ENCODE results near the gene SRRM4.

Gene SRRM4

DNA sequence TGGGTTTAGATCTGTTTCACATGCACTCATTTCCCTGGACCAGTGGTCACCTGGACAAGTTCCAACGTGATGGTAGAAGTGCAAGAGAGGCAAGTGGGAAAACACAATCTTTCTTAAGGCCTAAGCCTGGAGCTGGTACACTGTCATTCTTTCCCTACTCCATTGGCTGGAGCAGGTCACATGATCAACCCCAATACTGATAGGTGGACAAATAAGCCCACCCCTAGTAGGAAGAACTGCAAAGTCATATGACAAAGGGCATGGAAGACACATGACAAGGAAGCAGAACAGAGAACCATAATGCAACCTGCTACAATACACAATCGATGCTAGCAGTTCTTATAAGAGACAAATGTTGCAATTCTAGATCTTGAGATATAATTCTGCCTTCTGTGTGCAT is 66.3 kb downstream of the SRRM4 start:
- TF ChIP-seq, protein P1, sequence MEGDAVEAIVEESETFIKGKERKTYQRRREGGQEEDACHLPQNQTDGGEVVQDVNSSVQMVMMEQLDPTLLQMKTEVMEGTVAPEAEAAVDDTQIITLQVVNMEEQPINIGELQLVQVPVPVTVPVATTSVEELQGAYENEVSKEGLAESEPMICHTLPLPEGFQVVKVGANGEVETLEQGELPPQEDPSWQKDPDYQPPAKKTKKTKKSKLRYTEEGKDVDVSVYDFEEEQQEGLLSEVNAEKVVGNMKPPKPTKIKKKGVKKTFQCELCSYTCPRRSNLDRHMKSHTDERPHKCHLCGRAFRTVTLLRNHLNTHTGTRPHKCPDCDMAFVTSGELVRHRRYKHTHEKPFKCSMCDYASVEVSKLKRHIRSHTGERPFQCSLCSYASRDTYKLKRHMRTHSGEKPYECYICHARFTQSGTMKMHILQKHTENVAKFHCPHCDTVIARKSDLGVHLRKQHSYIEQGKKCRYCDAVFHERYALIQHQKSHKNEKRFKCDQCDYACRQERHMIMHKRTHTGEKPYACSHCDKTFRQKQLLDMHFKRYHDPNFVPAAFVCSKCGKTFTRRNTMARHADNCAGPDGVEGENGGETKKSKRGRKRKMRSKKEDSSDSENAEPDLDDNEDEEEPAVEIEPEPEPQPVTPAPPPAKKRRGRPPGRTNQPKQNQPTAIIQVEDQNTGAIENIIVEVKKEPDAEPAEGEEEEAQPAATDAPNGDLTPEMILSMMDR (IDR thresholded peaks at IDR 0.05; ENCODE audit: low read depth, low read length), result no peak
- no peak for DNase-seq
- no peak overlapping the region for H3K27ac ChIP-seq
- H3K27me3 ChIP-seq (ENCODE audit: insufficient read depth, low read depth, severe bottlenecking), result no peaks in the 10 kb centered on the region
- no peak overlapping the region for H3K4me3 ChIP-seq (ENCODE audit: low read depth, low read length)
- peaks cover 64% of the 10 kb centered on the region for H3K36me3 ChIP-seq
- no peaks in the 10 kb centered on the region for H3K9me3 ChIP-seq (ENCODE audit: severe bottlenecking)

DNA sequence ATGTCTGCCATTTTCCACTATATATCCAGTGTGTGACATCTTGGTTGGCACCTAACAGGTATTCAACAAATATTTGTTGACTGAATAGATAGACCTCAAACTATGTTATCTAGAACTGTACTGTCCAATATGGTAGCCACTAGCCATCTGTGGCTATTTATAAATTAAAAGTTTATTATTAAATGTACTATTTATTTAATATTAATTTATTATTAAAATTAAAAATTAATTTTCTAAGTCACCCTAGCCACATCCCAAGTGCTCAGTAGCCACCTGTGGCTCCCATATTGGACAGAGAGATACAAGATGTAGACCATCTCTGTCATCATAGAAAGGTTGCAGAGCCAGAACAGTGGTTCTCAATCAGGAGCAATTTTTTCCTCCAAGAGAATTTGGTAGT is 69.3 kb downstream of the SRRM4 start:
- Histone ChIP-seq H3K27ac (no peak overlapping the region), H3K4me3 (ENCODE audit: low read depth, low read length) (no peak overlapping the region), H3K9me3 (ENCODE audit: severe bottlenecking) (no peaks in the 10 kb centered on the region), H3K36me3 (peaks cover 67% of the 10 kb centered on the region), H3K27me3 (ENCODE audit: insufficient read depth, low read depth, severe bottlenecking) (no peaks in the 10 kb centered on the region)
- DNase-seq, result no peak
- TF ChIP-seq, protein P1 (IDR thresholded peaks at IDR 0.05; ENCODE audit: low read depth, low read length), result no peak

DNA sequence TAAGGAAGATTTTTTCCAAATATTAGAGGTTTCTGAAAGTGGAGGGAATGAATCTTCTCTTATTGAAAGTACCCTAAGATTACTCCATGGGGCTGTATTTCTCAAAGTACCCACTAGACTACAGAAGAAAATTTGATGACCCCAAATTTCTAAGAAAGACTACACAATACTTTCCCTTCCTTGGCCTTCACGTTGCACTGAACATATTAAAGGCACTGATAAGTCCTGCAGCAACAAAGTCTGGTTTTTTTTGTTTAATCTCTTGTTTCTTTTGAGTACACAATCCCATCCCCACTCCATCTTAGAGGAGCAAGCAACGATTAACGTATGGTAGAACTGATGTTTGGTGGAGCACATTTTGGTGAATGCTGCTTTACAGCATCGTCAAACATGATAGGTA is 70.1 kb downstream of the SRRM4 start:
- H3K4me3 ChIP-seq (ENCODE audit: low read depth, low read length), result no peak overlapping the region
- no peaks in the 10 kb centered on the region for H3K27me3 ChIP-seq (ENCODE audit: insufficient read depth, low read depth, severe bottlenecking)
- no peak for DNase-seq
- TF ChIP-seq, protein P1 (IDR thresholded peaks at IDR 0.05; ENCODE audit: low read depth, low read length), result no peak
- no peaks in the 10 kb centered on the region for H3K9me3 ChIP-seq (ENCODE audit: severe bottlenecking)
- H3K27ac ChIP-seq, result no peak overlapping the region
- peaks cover 67% of the 10 kb centered on the region for H3K36me3 ChIP-seq

DNA sequence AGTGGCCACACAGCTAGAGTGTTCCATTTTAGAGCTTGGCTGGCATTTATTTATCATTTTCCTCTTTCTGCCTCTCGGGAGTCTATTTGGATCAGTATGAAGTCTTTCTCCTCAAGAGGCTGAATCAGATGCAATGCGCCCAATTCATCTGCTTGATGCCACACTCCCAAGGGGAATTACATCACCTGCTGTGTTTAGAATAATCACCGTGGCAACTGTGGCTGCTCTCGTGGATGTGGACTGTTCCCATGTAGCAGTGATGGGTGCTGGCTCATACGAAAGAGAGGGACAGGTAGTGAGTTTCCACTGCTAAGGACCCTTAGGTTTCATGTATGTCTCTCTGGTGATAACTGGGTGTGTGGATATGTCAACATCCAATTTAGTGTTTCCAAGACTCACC is 70.7 kb downstream of the SRRM4 start:
- Histone ChIP-seq H3K27me3 (ENCODE audit: insufficient read depth, low read depth, severe bottlenecking) (no peaks in the 10 kb centered on the region), H3K27ac (no peak overlapping the region), H3K36me3 (peaks cover 62% of the 10 kb centered on the region), H3K4me3 (ENCODE audit: low read depth, low read length) (no peak overlapping the region), H3K9me3 (ENCODE audit: severe bottlenecking) (no peaks in the 10 kb centered on the region)
- no peak for DNase-seq
- TF ChIP-seq, protein P1 (IDR thresholded peaks at IDR 0.05; ENCODE audit: low read depth, low read length), result no peak

DNA sequence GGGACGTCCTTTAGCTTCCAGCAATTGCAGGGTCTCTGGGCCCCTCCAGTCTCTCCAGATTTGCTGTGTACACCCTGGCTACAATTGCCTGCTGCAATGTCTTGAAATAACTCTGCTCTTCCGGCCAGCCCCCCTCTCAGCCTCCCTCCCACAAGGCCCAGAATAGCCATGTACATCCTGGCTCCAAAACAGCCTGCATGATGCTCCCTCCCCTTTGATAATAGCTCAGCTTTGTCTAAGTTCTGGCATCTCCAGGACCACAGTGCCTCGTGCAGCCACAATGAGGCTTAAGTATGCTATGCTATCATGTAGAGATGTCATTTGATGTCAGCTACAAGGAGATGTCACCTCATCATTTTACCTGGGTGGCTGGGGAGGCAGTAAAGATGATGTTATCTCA is 74.6 kb downstream of the SRRM4 start:
- Histone ChIP-seq H3K4me3 (ENCODE audit: low read depth, low read length) (no peak overlapping the region), H3K27me3 (ENCODE audit: insufficient read depth, low read depth, severe bottlenecking) (no peaks in the 10 kb centered on the region), H3K27ac (no peak overlapping the region), H3K9me3 (ENCODE audit: severe bottlenecking) (no peaks in the 10 kb centered on the region), H3K36me3 (peaks cover 66% of the 10 kb centered on the region)
- no peak for DNase-seq
- TF ChIP-seq, protein P1 (IDR thresholded peaks at IDR 0.05; ENCODE audit: low read depth, low read length), result no peak
